CD14-positive monocyte (primary cell): Measurements from ENCODE around the gene SUGCT. TPM values are rescaled to one million over a fixed set of nuclear protein-coding genes. Genes with fewer than 3 reads are reported as not detected.
"Not testable (repeated sequence)": the region's sequence is repeated elsewhere in the genome, so short reads cannot be mapped to it uniquely, and the experiment has no call there.

Experiments
- DNase-seq, 3 donors: peaks; one replicate each; pipeline ENCODE4 v3.0.0-alpha.2; 2011 to 2022
- H2AFZ ChIP-seq: 2 replicates; pipeline ENCODE4 v1.6.0; 2012; ENCODE audit warnings: mild to moderate bottlenecking, low read depth, low read length, inconsistent platforms; ENCODE audit not compliant: insufficient read depth, poor library complexity, severe bottlenecking
- H3K27ac ChIP-seq, 2 donors: 1 replicate in 1 of 2; 2 replicates in 1 of 2; pipeline ENCODE4 v1.5.1; 2012 to 2013; ENCODE audit warnings: low read length in 2 of 2, control low read depth in 1 of 2, inconsistent platforms in 1 of 2, low read depth in 1 of 2, mild to moderate bottlenecking in 1 of 2
- H3K27me3 ChIP-seq, 2 donors: one replicate each; pipeline versions ENCODE4 v1.6.0 to v1.6.1; 2011 to 2013; ENCODE audit warnings: low read length in 2 of 2; ENCODE audit not compliant: control insufficient read depth in 2 of 2, insufficient read depth in 2 of 2
- H3K36me3 ChIP-seq, 2 donors: replicated peaks in 1 of 2; 1 replicate in 1 of 2; 2 replicates in 1 of 2; pipeline versions ENCODE4 v1.5.1 to v1.6.1; 2012 to 2013; ENCODE audit warnings: low read length in 2 of 2, control low read depth in 1 of 2, inconsistent platforms in 1 of 2, mild to moderate bottlenecking in 1 of 2; ENCODE audit not compliant: insufficient read depth in 2 of 2, control insufficient read depth in 1 of 2
- H3K4me1 ChIP-seq, 2 donors: 1 replicate in 1 of 2; 2 replicates in 1 of 2; pipeline versions ENCODE4 v1.5.1 to v1.6.1; 2012 to 2013; ENCODE audit warnings: low read length in 2 of 2, control low read depth in 1 of 2, inconsistent platforms in 1 of 2, mild to moderate bottlenecking in 1 of 2, moderate library complexity in 1 of 2; ENCODE audit not compliant: insufficient read depth in 2 of 2, control insufficient read depth in 1 of 2
- H3K4me2 ChIP-seq: replicated peaks from 2 replicates; pipeline ENCODE3; 2012; ENCODE audit warnings: low read length, moderate library complexity, mild to moderate bottlenecking; ENCODE audit not compliant: poor library complexity, severe bottlenecking; ENCODE audit errors: extremely low read depth
- H3K4me3 ChIP-seq, 3 experiments: fragments of 200-600 bp in 1 of 3; sonication (generic) in 1 of 3; replicated peaks in 1 of 3; 1 replicate in 2 of 3; 2 replicates in 1 of 3; pipeline ENCODE4 v1.5.1; 2011 to 2013; ENCODE audit warnings: low read length in 3 of 3, mild to moderate bottlenecking in 3 of 3, control low read depth in 2 of 3, low read depth in 2 of 3, inconsistent platforms in 1 of 3, moderate library complexity in 1 of 3
- H3K79me2 ChIP-seq: 2 replicates; pipeline ENCODE4 v1.6.0; 2012; ENCODE audit warnings: mild to moderate bottlenecking, control low read depth, inconsistent platforms, low read length, moderate library complexity; ENCODE audit not compliant: insufficient read depth
- H3K9ac ChIP-seq: 2 replicates; pipeline ENCODE4 v1.6.0; 2017; ENCODE audit warnings: low read length, mild to moderate bottlenecking; ENCODE audit not compliant: insufficient read depth, poor library complexity, severe bottlenecking
- H3K9me3 ChIP-seq, 2 donors: replicated peaks in 1 of 2; 1 replicate in 1 of 2; 2 replicates in 1 of 2; pipeline versions ENCODE4 v1.5.1 to v1.6.1; 2012 to 2013; ENCODE audit warnings: low read length in 2 of 2, control low read depth in 1 of 2; ENCODE audit not compliant: control insufficient read depth in 1 of 2, insufficient read depth in 1 of 2
- H4K20me1 ChIP-seq: 2 replicates; pipeline ENCODE4 v1.6.0; 2012; ENCODE audit warnings: mild to moderate bottlenecking, low read length, control low read depth, moderate library complexity; ENCODE audit not compliant: insufficient read depth
- H3K27ac Mint-ChIP-seq, 7 donors: one replicate each; pipeline ENCODE4 v1.8.0; 2020; ENCODE audit warnings: mild to moderate bottlenecking in 7 of 7, mixed read lengths in 7 of 7, moderate library complexity in 6 of 7, inconsistent platforms in 2 of 7
- H3K27me3 Mint-ChIP-seq, 3 donors: one replicate each; pipeline ENCODE4 v1.8.0; 2021 to 2022; ENCODE audit warnings: low read depth in 3 of 3, mild to moderate bottlenecking in 3 of 3, mixed read lengths in 3 of 3, moderate library complexity in 3 of 3, inconsistent platforms in 1 of 3
- H3K36me3 Mint-ChIP-seq, 2 donors: one replicate each; pipeline ENCODE4 v1.8.0; 2020; ENCODE audit warnings: mixed read lengths in 2 of 2, inconsistent platforms in 1 of 2, mild to moderate bottlenecking in 1 of 2
- H3K4me1 Mint-ChIP-seq: one replicate; pipeline ENCODE4 v1.8.0; 2020; ENCODE audit warnings: mild to moderate bottlenecking, mixed read lengths
- H3K4me3 Mint-ChIP-seq, 2 donors: one replicate each; pipeline ENCODE4 v1.8.0; 2020; ENCODE audit warnings: mild to moderate bottlenecking in 2 of 2, mixed read lengths in 2 of 2, moderate library complexity in 1 of 2
- H3K9me3 Mint-ChIP-seq, 7 donors: one replicate each; pipeline ENCODE4 v1.8.0; 2020 to 2022; ENCODE audit warnings: mixed read lengths in 7 of 7, mild to moderate bottlenecking in 6 of 7, moderate library complexity in 6 of 7, inconsistent platforms in 2 of 7
- WGBS: methylation state at CpG from one replicate; pipeline ENCODE4 v1.1.5; 2013; ENCODE audit warnings: missing lambda C conversion rate; ENCODE audit not compliant: insufficient coverage; 5-methylcytosine and 5-hydroxymethylcytosine counted together
- intact Hi-C, 2 donors: fragments of 100-400 bp; cut with micrococcal nuclease; formaldehyde crosslinking; loops; one replicate each; pipeline versions ENCODE4 v1.15.0 to v1.15.1; 2023
- polyA plus RNA-seq, 3 donors: library from polyadenylated mRNA; depleted of rRNA in 1 of 3; unstranded in 2 of 3; stranded (reverse) in 1 of 3; fragments of 300-500 nt in 2 of 3; fragments of >200 nt in 1 of 3; fragmentation: Illumina TruSeq in 2 of 3; gene quantifications; 1 replicate in 2 of 3; 2 replicates in 1 of 3; pipeline ENCODE4 v1.2.3, GENCODE V29; 2012 to 2021
- TF ChIP-seq, protein P1 (sequence below): fragments of 200-600 bp; IDR thresholded peaks from one replicate; pipeline ENCODE4 v1.8.0; 2022; ENCODE audit warnings: antibody characterized with exemption, mild to moderate bottlenecking

Gene SUGCT
- polyA plus RNA-seq, 3 donors = not detected

- Mint-ChIP-seq H3K27ac (no peak overlapping the region), H3K4me3 (no peak overlapping the region)
- WGBS = no CpG with 5 or more reads among the region's 1 CpG
Measured at GRCh38 chr7:40649247-40649646, 514.4 kb downstream of the SUGCT start.

GRCh38 chr7:40650903-40651302, 516.1 kb downstream of the SUGCT start:
- H3K27me3 Mint-ChIP-seq, H3K79me2 ChIP-seq, H3K36me3 Mint-ChIP-seq, DNase-seq, H3K27ac ChIP-seq, H3K36me3 ChIP-seq, H3K4me2 ChIP-seq, H3K4me3 ChIP-seq, intact Hi-C loops, H4K20me1 ChIP-seq, H3K9me3 ChIP-seq, H3K9ac ChIP-seq, H3K4me3 Mint-ChIP-seq, H2AFZ ChIP-seq, H3K4me1 Mint-ChIP-seq, H3K27me3 ChIP-seq, H3K9me3 Mint-ChIP-seq, H3K4me1 ChIP-seq, H3K27ac Mint-ChIP-seq: not testable (repeated sequence)
- no CpG with 5 or more reads among the region's 1 CpG for WGBS

More at GRCh38 chr7:40649247-40649646, 514.4 kb downstream of the SUGCT start:
- DNase-seq = no peak
- Histone ChIP-seq H3K9me3 (no peaks in the 10 kb centered on the region), H3K79me2 (no peaks in the 10 kb centered on the region), H3K27me3 (no peaks in the 10 kb centered on the region), H2AFZ (no peak overlapping the region), H3K4me1 (no peaks in the 10 kb centered on the region), H4K20me1 (no peaks in the 10 kb centered on the region), H3K27ac (no peak overlapping the region), H3K4me2 (no peak overlapping the region), H3K4me3 (no peak overlapping the region), H3K36me3 (no peaks in the 10 kb centered on the region), H3K9ac (no peak overlapping the region)
- Mint-ChIP-seq H3K4me1 (peaks cover 6% of the 10 kb centered on the region), H3K36me3 (no peaks in the 10 kb centered on the region), H3K27me3 (peaks cover 0 to under 1% (median 0%) of the 10 kb centered on the region in 3 donors), H3K9me3 (peaks cover 0 to 7% (median 2%) of the 10 kb centered on the region in 7 donors)
- TF ChIP-seq, protein P1, sequence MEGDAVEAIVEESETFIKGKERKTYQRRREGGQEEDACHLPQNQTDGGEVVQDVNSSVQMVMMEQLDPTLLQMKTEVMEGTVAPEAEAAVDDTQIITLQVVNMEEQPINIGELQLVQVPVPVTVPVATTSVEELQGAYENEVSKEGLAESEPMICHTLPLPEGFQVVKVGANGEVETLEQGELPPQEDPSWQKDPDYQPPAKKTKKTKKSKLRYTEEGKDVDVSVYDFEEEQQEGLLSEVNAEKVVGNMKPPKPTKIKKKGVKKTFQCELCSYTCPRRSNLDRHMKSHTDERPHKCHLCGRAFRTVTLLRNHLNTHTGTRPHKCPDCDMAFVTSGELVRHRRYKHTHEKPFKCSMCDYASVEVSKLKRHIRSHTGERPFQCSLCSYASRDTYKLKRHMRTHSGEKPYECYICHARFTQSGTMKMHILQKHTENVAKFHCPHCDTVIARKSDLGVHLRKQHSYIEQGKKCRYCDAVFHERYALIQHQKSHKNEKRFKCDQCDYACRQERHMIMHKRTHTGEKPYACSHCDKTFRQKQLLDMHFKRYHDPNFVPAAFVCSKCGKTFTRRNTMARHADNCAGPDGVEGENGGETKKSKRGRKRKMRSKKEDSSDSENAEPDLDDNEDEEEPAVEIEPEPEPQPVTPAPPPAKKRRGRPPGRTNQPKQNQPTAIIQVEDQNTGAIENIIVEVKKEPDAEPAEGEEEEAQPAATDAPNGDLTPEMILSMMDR = no peak
- intact Hi-C loops = no loop called here
